ENCODE results near the gene ZNF655.

GRCh38 chr7:99539213-99539811 is 19.1 kb upstream of the ZNF655 start:
- no peak for TF ChIP-seq CTCF (IDR thresholded peaks at IDR 0.05)
- no peak for TF ChIP-seq POLR2AphosphoS5 (IDR thresholded peaks at IDR 0.05)
- no peak for TF ChIP-seq POLR2A (IDR thresholded peaks at IDR 0.05)
- TF ChIP-seq EP300 (IDR thresholded peaks at IDR 0.05) = no peak
